GM23248 (cell line): ENCODE results near the gene PQBP1. TPM values are rescaled to one million over a fixed set of nuclear protein-coding genes. Genes with fewer than 3 reads are reported as not detected.

Source experiments
- DNase-seq: peaks from one replicate; pipeline ENCODE4 v3.0.0-alpha.2; 2015
- H2AFZ ChIP-seq: fragments of 200-600 bp; sonication (generic); 2 replicates; pipeline ENCODE4 v1.6.1; 2016; ENCODE audit warnings: antibody characterized with exemption
- H3F3A ChIP-seq: fragments of 200-600 bp; sonication (generic); 2 replicates; pipeline ENCODE4 v1.6.1; 2016; ENCODE audit warnings: mild to moderate bottlenecking, antibody characterized with exemption, mixed run types; ENCODE audit not compliant: insufficient read depth
- H3K27ac ChIP-seq: fragments of 200-600 bp; sonication (generic); 2 replicates; pipeline ENCODE4 v1.5.1; 2016; ENCODE audit warnings: mild to moderate bottlenecking
- H3K27me3 ChIP-seq: fragments of 200-600 bp; sonication (generic); replicated peaks from 2 replicates; pipeline ENCODE4 v1.6.1; 2016; ENCODE audit warnings: mild to moderate bottlenecking; ENCODE audit not compliant: insufficient read depth
- H3K36me3 ChIP-seq: fragments of 200-600 bp; sonication (generic); 2 replicates; pipeline ENCODE4 v1.6.1; 2016; ENCODE audit warnings: low read depth, mild to moderate bottlenecking
- H3K4me1 ChIP-seq: fragments of 200-600 bp; sonication (generic); 2 replicates; pipeline ENCODE4 v1.6.1; 2016; ENCODE audit warnings: mild to moderate bottlenecking; ENCODE audit not compliant: insufficient read depth
- H3K4me2 ChIP-seq: fragments of 200-600 bp; sonication (generic); one replicate; pipeline ENCODE4 v1.6.1; 2016; ENCODE audit warnings: mild to moderate bottlenecking; ENCODE audit not compliant: unreplicated experiment
- H3K4me3 ChIP-seq: fragments of 200-600 bp; sonication (generic); 2 replicates; pipeline ENCODE4 v1.5.1; 2016; ENCODE audit warnings: mild to moderate bottlenecking
- H3K79me2 ChIP-seq: fragments of 200-600 bp; sonication (generic); 2 replicates; pipeline ENCODE4 v1.6.1; 2016; ENCODE audit warnings: mild to moderate bottlenecking; ENCODE audit not compliant: insufficient read depth
- H3K9ac ChIP-seq: fragments of 200-600 bp; sonication (generic); 2 replicates; pipeline ENCODE4 v1.6.1; 2016; ENCODE audit warnings: mild to moderate bottlenecking
- H3K9me2 ChIP-seq: fragments of 200-600 bp; sonication (generic); 2 replicates; pipeline ENCODE4 v1.6.1; 2016; ENCODE audit warnings: mixed run types, mild to moderate bottlenecking, moderate library complexity; ENCODE audit not compliant: insufficient read depth
- H3K9me3 ChIP-seq: fragments of 200-600 bp; sonication (generic); one replicate; pipeline ENCODE4 v1.6.1; 2017; ENCODE audit warnings: low read depth
- H4K20me1 ChIP-seq: fragments of 200-600 bp; sonication (generic); 2 replicates; pipeline ENCODE4 v1.6.0; 2016; ENCODE audit not compliant: insufficient read depth
- EZH2 ChIP-seq: fragments of 200-600 bp; sonication (generic); IDR thresholded peaks from 2 replicates; pipeline ENCODE4 v1.6.1; 2018; ENCODE audit warnings: antibody characterized with exemption, mild to moderate bottlenecking; ENCODE audit not compliant: insufficient read depth, poor library complexity, severe bottlenecking
- EZH2phosphoT487 ChIP-seq: fragments of 200-600 bp; sonication (generic); IDR thresholded peaks from 2 replicates; pipeline ENCODE4 v1.6.1; 2018; ENCODE audit warnings: antibody characterized with exemption, moderate library complexity, mild to moderate bottlenecking, low read depth; ENCODE audit not compliant: insufficient read depth
- WGBS, 2 experiments: methylation state at CpG; one replicate each; pipeline ENCODE4 v1.1.6; 2015 to 2017; ENCODE audit warnings: low lambda C conversion rate in 2 of 2, low coverage in 1 of 2; ENCODE audit errors: missing lambda C conversion rate in 2 of 2; 5-methylcytosine and 5-hydroxymethylcytosine counted together
- in situ Hi-C: fragments of 300-500 bp; cut with MboI; formaldehyde crosslinking; loops from 2 replicates; pipeline ENCODE4 v1.15.0; 2020
- polyA plus RNA-seq: library from polyadenylated mRNA; unstranded; fragments of >200 nt; fragmentation: Nextera tagmentation; extraction: Ambion mirVana; gene quantifications from 2 replicates; pipeline ENCODE4 v1.2.1, GENCODE V29; 2016
- total RNA-seq: library from RNA; depleted of rRNA; stranded (reverse); fragments of >200 nt; shearing (Covaris generic); gene quantifications from 2 replicates; pipeline ENCODE4 v1.2.3, GENCODE V29; 2014

PQBP1 gene
- total and polyA plus RNA-seq, 2 experiments from 2014 or later = 30.3 to 45.4 TPM

DNA sequence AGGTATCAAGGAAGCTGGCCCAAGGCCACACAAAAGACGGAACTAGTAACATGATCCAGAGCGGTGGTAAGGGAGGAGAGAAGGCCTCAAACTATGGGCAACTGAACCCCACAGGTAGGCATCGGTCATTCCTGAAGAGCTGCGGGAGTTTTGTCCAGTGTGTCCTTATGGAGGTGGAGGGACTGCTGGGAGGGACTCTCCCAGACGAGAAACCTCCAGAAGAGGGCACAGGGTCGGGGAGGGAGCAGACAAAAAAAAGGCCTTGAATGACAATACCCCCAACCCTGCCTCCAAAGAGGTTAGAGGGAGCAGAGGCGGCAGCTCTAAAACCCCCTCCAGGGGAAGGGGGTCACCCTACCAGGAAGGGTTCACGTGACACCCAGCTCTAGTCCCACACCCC, 6.5 kb downstream of the PQBP1 start:
- no peaks in the 10 kb centered on the region for H3K4me1 ChIP-seq
- H3K9me3 ChIP-seq = no peaks in the 10 kb centered on the region
- H2AFZ ChIP-seq = no peak overlapping the region
- 87 to 97% methylated on average over 5 to 8 of the region's 8 CpGs for WGBS, 2 experiments
- no peak overlapping the region for H3K4me3 ChIP-seq
- no peak for TF ChIP-seq EZH2
- TF ChIP-seq EZH2phosphoT487 = no peak
- no peaks in the 10 kb centered on the region for H3K9me2 ChIP-seq
- no peak overlapping the region for H3K4me2 ChIP-seq
- no peak for DNase-seq
- in situ Hi-C loops = loop anchor here (25.0 kb wide), 1 partner anchor 242 kb away; no protein-coding TSS in a partner anchor
- no peaks in the 10 kb centered on the region for H4K20me1 ChIP-seq
- no peak overlapping the region for H3K9ac ChIP-seq
- no peaks in the 10 kb centered on the region for H3F3A ChIP-seq
- H3K36me3 ChIP-seq = no peaks in the 10 kb centered on the region
- H3K27me3 ChIP-seq = no peaks in the 10 kb centered on the region
- H3K79me2 ChIP-seq = peaks cover 36% of the 10 kb centered on the region
- H3K27ac ChIP-seq = no peak overlapping the region

DNA sequence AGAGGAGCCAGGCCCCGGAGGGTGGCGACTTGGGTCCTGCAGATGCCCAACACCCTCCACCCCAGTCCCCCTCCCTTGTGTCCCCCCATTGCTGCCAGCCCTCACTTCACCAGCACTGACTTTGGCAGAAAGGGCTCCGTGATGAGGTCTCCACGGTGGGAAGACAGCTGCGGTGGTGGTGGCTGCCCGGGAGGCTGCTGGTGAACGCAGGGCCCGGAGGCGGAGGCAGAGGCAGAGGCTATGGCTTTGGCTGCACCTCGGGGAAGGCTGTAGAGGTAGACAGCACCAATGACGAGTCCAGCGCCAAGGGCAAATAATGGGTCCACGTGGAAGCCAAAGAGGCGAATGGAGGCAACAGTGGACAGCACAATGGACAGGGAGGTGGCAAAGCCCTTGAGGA, 6.9 kb downstream of the PQBP1 start:
- H3K79me2 ChIP-seq = peaks cover 36% of the 10 kb centered on the region
- in situ Hi-C loops = loop anchor here (25.0 kb wide), 1 partner anchor 242 kb away; no protein-coding TSS in a partner anchor
- H3K9me3 ChIP-seq = no peaks in the 10 kb centered on the region
- TF ChIP-seq EZH2 = no peak
- no peak for TF ChIP-seq EZH2phosphoT487
- H2AFZ ChIP-seq = no peak overlapping the region
- 75% methylated on average over 12 to 14 of the region's 14 CpGs for WGBS, 2 experiments
- H3K27ac ChIP-seq = no peak overlapping the region
- no peaks in the 10 kb centered on the region for H4K20me1 ChIP-seq
- H3K9me2 ChIP-seq = no peaks in the 10 kb centered on the region
- H3K4me3 ChIP-seq = no peak overlapping the region
- no peaks in the 10 kb centered on the region for H3K4me1 ChIP-seq
- H3K27me3 ChIP-seq = no peaks in the 10 kb centered on the region
- no peaks in the 10 kb centered on the region for H3F3A ChIP-seq
- H3K36me3 ChIP-seq = no peaks in the 10 kb centered on the region
- DNase-seq = no peak
- H3K9ac ChIP-seq = no peak overlapping the region
- no peak overlapping the region for H3K4me2 ChIP-seq

DNA sequence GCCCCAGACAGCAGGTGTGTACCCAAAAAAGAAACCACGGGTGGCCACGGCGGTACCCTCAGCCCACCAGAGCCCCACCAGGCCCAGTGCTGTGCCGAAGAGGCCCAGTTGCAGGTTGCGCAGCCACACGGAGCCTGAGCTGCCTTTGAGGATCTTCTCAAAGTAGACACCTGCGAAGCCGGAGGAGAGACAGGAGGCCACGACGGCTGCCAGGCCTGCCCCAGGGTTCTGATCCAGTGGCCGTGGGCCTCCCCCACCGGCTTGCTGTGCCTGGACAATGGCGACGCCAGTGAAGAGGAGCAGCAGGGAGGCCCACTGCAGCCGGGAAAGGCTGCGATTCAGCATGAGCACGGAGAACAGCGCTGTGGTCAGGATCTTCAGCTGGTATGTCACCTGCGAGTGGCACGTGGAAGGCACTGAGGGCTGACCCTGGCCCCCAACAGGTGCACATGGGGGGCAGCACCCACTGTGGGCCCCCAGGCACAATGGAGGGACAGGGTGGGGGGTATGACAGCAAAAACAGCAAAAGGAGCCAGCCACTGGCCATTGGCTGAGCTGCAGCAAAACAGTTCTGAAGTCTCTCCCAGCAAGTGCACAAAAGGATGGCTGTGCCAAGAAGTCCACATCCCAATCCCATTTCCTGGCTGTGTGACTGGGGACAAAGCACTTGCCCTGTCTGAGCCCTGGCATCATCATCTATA, 7.5 kb downstream of the PQBP1 start:
- H3K4me2 ChIP-seq = no peak overlapping the region
- no peaks in the 10 kb centered on the region for H3K36me3 ChIP-seq

DNA sequence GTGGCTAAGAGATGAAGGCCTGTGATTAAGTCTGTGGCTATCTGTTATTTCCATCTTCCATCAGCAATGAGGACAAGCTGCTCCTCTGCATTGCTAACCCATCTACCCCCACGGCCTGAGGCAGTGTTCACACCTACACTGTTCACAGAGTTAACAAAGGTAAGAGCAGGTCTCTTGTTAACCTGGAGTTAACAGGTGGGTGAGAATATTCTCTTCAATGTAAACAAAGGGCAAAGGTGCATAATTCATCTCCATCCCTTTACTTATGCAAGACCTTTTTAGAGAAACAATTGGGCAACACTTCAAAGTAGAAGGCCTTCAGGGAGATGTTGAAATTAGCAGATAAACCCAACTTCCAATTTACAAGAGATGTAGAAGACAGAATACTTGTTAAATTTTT, 10.9 kb downstream of the PQBP1 start:
- no peak overlapping the region for H3K4me2 ChIP-seq
- no peaks in the 10 kb centered on the region for H3F3A ChIP-seq
- 7 to 22% methylated on average over 1 of the region's 1 CpG for WGBS, 2 experiments
- no peaks in the 10 kb centered on the region for H4K20me1 ChIP-seq
- no peaks in the 10 kb centered on the region for H3K27me3 ChIP-seq
- in situ Hi-C loops = loop anchor here (25.0 kb wide), 1 partner anchor 246 kb away; no protein-coding TSS in a partner anchor
- H3K4me1 ChIP-seq = no peaks in the 10 kb centered on the region
- H3K27ac ChIP-seq = no peak overlapping the region
- no peak overlapping the region for H2AFZ ChIP-seq
- no peak overlapping the region for H3K9ac ChIP-seq
- DNase-seq = no peak
- H3K4me3 ChIP-seq = no peak overlapping the region
- no peaks in the 10 kb centered on the region for H3K9me2 ChIP-seq
- no peak for TF ChIP-seq EZH2phosphoT487
- TF ChIP-seq EZH2 = no peak
- H3K9me3 ChIP-seq = no peaks in the 10 kb centered on the region
- peaks cover 41% of the 10 kb centered on the region for H3K79me2 ChIP-seq
- H3K36me3 ChIP-seq = no peaks in the 10 kb centered on the region

More for the DNA sequence above, 7.5 kb downstream of the PQBP1 start:
- Histone ChIP-seq H3K9me3 (no peaks in the 10 kb centered on the region), H3K4me1 (no peaks in the 10 kb centered on the region), H3K9ac (no peak overlapping the region), H3K9me2 (no peaks in the 10 kb centered on the region), H2AFZ (no peak overlapping the region), H3K79me2 (peaks cover 38% of the 10 kb centered on the region), H3K27ac (no peak overlapping the region), H3K27me3 (no peaks in the 10 kb centered on the region), H3K4me3 (no peak overlapping the region), H4K20me1 (no peaks in the 10 kb centered on the region), H3F3A (no peaks in the 10 kb centered on the region)
- no peak for DNase-seq
- no peak for TF ChIP-seq EZH2
- TF ChIP-seq EZH2phosphoT487 = no peak
- in situ Hi-C loops = loop anchor here (25.0 kb wide), 1 partner anchor 243 kb away; no protein-coding TSS in a partner anchor
- WGBS, 2 experiments = 89 to 95% methylated on average over 6 to 11 of the region's 20 CpGs
